ENCODE data around the gene RCN2.

DNA sequence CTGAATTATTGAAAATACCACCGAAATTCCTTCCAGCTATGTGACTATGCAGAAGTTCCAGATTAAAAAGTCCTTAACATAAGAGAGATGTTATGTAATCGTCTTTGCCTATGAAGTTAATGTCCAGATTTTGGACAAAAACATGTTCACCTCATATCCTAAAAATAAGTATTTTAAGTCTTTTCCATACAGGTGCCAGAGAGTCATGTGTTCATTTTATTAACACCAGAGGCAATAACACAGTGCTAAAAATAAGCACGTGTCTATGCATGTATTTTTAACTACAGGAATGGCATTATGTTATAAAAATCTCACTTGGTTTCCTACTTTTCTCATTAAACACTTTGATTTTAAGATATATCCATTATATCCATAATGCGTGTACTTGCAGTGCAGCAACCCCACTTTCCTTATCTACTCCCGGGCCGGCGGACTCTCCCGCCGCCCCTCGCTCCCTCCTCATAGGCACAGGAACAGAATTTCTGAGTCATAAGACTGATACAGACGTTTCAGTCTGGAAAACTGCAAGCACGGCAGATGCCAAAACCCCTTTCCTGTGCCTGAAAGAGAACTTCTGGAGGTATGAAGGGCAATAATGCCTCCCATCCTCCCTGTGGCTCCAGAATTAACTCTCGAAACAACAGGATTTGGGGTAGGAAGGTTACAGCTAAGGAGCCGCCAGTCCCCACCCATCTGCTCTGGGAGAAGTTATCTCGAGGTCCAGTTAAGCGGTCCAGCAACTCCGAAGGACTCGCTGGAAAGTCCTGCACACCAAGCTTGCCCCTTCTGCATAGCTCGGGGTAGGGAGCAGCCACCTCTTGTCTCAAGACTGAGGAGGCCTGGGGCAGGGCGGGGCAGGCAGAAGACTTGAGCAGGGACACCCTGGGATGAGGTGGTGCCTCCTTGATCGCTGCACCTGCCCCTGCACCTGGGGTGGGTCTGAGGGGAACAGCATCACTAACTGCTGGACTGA lies 41.1 kb downstream of the RCN2 start:
- TF ChIP-seq, protein P1, sequence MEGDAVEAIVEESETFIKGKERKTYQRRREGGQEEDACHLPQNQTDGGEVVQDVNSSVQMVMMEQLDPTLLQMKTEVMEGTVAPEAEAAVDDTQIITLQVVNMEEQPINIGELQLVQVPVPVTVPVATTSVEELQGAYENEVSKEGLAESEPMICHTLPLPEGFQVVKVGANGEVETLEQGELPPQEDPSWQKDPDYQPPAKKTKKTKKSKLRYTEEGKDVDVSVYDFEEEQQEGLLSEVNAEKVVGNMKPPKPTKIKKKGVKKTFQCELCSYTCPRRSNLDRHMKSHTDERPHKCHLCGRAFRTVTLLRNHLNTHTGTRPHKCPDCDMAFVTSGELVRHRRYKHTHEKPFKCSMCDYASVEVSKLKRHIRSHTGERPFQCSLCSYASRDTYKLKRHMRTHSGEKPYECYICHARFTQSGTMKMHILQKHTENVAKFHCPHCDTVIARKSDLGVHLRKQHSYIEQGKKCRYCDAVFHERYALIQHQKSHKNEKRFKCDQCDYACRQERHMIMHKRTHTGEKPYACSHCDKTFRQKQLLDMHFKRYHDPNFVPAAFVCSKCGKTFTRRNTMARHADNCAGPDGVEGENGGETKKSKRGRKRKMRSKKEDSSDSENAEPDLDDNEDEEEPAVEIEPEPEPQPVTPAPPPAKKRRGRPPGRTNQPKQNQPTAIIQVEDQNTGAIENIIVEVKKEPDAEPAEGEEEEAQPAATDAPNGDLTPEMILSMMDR (conservative IDR thresholded peaks at IDR 0.05; ENCODE audit: low read depth, low read length) = no peak
- no peak for TF ChIP-seq EZH2 (IDR thresholded peaks at IDR 0.05; ENCODE audit: borderline replicate concordance, low read depth, low read length, poor library complexity, severe bottlenecking)
